HTERT RPE-1 (cell line): Measurements from ENCODE around the gene TFAP2E.

Experiments
- in situ Hi-C: fragments of 300-500 bp; cut with MboI; formaldehyde crosslinking; loops from 4 replicates; pipeline ENCODE4 v1.14.3; 2020; ENCODE audit warnings: low sequenced_read_pairs

The TFAP2E gene

DNA sequence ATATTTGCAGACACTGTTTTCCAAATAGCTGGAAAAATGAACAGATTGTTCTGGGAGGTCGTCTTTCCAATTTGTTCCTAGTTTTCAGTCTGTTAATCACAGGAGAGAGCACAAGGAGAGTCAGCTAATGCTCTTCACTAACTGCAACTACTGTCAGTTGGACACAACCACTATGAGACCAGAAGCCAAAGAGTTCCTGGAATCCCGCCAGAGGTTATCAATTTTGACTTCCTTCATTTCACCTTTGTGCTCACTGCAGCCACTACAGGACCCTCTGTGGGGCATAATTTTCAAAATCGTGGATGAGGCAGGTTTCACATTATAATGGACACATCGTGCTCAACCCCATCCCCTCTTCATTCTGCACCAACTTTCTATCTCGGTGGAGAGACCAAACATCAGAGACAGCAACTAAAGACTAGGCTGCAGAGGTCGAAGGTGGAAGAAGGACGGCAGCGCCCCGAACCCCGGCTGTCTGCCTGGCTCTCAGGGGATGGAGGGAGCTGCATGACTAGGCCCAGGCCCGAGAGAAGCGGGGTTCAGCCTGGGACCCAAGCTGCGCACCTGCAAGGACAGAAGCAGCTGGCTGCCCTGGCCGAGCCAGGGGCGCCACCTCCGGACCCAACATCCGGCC, 16.5 kb upstream of the TFAP2E start:
- in situ Hi-C loops: no loop called here

DNA sequence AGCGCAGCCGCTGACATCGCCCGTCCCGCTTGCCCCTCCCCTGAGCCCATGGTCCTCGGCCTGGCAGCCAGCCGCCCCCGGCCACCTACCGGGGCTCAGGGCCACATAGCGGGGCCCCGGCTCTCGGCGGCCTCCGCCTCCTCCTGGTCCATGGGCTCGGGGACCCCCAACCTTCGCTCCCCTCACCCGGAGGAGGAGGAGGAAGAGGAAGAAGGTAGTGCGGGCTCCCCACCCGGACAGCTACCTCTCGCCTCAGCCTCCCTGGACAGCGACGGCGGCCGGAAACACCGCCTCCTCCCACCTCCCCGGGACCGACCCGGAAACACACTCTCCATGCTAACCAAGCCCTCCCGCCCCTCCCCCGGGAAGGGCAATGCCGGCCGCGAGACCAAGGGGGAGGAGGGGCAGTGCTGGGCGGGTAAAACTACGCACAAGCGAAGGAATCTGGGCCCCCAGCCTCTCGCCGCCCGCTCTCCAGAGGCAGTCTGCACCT, 15.9 kb upstream of the TFAP2E start, which contains the start of gene KIAA0319L:
Gene KIAA0319L, minus strand, starts transcription at position 286 of the 493 bp plus-strand sequence. CDS start 2,912 bp downstream, outside the sequence.
- in situ Hi-C loops: no loop called here

- in situ Hi-C loops: no loop called here
Measured at GRCh38 chr1:35557611-35558373, 15.3 kb upstream of the TFAP2E start, which contains the start of gene NCDN. NCDN (plus strand) TSS chr1:35557799; CDS start chr1:35558191, 392 bp downstream.

DNA sequence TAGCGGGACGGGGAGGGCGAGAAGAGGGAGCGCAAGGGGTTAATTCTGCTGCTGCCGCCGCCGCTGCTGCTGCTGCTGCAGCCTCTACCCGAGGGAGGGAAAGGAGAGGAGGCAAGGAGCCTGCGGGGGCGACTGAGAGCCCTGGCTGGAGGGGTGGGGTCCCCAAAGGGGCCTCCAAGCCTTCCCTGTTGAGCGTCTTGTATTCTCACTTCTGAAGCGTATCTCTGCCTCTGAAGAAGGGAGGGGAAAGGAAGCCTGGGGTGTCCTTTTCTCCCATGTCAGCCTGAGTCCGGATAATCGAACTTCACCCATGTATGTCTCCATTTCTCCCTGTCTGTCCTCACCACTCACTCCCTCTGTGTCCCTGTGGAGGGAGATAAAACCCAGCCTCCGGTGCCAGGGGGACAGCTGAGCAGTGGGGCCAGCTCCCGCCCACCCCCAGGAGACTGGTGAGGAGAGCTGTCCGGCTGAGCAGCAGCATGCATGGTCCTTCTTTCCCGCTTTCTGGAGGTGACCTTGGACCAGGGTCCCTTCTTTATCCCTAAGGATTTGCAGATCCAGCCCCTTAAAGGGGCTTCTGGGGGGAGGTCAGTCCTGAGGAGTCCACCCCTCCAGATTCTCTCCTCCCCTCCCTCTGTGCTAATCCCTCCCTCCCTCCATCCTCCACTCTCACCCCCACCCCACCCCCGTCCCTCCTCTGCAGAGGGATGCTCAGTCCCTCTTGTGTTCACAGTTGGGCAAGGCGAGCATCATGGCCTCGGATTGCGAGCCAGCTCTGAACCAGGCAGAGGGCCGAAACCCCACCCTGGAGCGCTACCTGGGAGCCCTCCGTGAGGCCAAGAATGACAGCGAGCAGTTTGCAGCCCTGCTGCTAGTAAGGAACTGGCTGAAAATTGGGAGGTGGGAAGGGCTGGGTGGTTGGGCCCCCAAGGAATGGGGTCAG, 14.5 kb upstream of the TFAP2E start:
- in situ Hi-C loops: no loop called here

- in situ Hi-C loops: no loop called here
Measured at GRCh38 chr1:35559317-35559944, 13.7 kb upstream of the TFAP2E start.

- in situ Hi-C loops: no loop called here
Measured at GRCh38 chr1:35560256-35561225, 12.6 kb upstream of the TFAP2E start.

- in situ Hi-C loops: no loop called here
Measured at GRCh38 chr1:35561297-35561971, 11.7 kb upstream of the TFAP2E start.

DNA sequence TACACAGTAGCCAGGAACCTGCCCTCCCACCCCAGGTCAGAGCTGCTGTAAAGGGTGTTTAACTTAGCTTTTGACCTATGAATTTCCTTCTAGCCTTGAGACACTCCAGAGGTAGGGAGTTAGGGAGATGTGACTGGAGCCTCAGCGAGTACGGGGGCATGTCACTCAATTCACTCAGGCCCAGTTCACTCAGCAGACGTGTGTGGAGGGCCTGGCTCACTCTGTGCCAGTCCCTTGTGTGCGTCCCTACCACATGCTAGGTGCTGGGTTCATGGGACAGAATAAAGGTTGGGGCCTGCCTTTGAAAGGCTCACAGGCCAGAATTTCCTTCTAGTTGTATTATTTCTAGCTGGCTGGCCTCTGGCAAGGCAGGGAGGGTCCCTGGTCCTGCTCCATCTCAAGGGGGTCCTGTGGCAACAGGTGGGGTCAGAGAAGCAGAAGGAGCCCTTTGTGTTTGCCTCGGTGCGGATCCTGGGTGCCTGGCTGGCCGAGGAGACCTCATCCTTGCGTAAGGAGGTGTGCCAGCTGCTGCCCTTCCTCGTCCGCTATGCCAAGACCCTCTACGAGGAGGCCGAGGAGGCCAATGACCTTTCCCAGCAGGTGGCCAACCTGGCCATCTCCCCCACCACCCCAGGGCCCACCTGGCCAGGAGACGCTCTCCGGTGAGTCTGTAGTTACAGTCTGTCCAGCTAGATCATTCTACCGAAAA, 11.0 kb upstream of the TFAP2E start:
- in situ Hi-C loops: no loop called here

- in situ Hi-C loops: no loop called here
Measured at GRCh38 chr1:35563166-35563565, 9.9 kb upstream of the TFAP2E start.

DNA sequence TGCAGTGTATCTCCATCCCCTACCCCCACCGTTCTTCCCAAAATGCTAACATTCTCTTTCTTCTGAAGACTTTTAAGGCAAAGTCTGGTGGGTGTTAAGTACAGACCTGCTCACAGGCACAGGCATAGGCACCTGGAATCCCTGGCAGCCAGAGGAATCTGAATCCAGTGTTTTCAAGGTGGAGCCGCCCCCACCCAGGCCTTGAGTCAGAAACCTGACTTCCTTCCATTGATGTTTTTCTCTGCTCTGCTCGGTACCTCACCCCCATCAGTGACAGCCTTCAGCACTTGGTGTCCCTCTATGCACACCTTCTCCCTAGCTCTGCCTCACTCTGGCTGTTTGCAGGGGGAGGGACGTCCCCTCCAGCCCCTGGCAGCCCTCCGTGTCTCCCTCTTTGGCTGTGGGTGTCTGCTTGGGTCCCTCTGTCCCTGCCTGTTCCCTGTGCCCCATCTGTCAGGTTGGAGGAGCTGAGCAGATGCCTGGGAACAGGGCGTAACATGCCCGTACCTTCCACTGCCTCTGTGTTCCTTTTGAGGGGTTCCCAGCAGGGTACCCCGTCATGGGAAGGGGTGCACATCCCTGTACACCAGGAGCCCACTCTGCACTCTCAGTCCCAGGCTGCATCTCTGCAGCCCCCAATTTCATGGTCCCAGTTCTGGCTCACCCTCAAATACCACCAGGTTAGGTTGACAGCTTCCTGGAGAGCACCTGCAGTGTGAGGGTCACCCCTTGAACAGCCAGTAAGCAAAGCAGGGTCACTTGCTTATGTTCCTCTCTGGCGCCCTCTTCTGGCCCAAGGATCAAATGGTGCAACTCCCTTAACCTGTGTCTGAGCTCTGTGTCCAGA, 8.9 kb upstream of the TFAP2E start:
- in situ Hi-C loops: no loop called here

DNA sequence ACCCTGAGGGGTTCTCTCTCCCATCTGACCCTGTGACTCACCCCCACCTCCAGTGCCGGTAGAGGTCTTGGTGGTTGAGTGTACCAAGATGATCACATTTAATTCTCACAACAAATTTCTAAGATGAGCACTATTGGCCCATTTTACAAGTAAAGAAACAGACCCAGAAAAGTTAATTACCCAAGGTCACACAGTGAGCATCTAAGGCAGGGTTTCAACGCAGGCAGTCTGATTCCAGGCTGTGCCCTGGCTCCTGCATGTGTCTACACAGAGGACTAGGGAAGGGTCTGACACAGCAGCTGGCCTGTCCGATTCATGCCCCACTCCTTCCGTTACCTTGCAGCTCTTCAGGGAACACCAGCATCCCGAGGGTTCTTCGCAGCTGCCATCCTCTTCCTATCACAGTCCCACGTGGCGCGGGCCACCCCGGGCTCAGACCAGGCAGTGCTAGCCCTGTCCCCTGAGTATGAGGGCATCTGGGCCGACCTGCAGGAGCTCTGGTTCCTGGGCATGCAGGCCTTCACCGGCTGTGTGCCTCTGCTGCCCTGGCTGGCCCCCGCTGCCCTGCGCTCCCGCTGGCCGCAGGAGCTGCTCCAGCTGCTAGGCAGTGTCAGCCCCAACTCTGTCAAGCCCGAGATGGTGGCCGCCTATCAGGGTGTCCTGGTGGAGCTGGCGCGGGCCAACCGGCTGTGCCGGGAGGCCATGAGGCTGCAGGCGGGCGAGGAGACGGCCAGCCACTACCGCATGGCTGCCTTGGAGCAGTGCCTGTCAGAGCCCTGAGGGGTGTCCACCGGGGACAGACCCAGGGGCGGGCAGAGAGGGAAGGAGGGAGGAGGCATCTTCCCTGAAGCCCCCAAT, 8.0 kb upstream of the TFAP2E start:
- in situ Hi-C loops: no loop called here

DNA sequence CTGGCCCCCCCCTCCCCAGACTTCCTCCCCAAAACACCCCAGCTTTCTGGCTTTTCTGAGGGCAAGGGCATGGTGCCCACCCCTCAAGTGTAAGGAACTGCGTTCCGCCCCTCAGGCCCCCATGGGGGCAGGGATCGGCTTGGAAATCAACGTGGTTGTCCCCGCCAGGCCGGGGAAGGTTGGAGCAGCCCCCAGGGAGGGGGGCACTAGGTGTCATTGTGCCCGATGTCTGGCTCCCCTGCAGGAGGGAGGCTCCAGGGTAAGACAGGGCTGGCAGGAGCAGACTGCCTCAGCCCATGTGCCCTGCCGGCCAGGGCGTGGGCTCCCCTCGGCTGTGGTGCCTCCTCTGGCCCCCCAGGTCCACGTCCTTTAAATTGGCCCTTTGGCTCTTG, 7.4 kb upstream of the TFAP2E start:
- in situ Hi-C loops: no loop called here

DNA sequence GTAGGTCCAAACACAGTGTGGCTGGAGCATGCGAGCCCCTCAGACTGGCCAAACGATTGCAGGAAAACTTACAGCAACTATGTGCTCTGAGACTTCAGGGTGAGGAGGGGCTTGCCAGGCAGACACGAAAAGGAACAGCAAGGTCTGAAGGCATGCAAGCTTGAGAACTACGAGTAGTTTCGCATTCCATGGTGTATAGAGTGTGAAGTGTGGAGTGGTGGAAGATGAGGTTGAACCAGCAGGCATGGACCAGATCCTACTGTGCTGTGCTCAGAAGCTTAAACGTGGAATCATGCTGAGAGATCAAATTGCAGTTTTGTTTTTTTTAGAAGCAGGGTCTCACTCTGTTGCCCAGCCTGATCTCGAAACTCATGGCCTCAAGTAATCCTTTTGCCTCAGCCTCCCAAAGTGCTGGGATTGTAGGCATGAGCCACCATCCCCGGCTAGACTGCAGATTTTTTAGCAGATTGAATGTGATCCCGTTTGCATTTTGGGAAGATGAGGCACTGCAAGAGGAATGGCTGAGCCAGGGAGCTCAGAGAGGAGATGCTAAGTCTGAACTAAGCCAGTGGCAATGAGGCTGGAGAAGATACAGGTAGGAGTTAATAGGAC, 5.1 kb upstream of the TFAP2E start:
- in situ Hi-C loops: no loop called here

DNA sequence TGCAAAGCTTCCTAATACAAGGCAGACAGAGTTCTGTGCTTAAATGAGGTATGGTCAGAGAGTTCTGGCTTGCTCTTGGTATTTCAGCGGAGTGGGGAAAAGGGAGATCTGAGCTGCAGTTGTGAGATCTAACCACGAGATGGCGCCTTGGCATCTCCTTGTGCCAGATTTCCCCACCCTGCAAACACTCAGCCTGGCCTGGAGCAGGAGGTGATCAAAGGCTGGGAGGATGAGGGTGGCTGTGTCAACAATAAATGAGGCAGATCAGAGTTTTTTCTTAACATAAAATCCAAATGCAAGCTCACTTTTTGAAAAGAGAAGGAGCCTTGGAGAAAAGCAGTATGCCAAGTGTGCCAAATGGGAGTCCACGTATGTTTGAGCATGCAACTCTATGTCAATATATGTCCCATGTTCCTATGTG, 4.1 kb upstream of the TFAP2E start:
- in situ Hi-C loops: no loop called here

- in situ Hi-C loops: no loop called here
Measured at GRCh38 chr1:35569936-35570335, 3.2 kb upstream of the TFAP2E start.

DNA sequence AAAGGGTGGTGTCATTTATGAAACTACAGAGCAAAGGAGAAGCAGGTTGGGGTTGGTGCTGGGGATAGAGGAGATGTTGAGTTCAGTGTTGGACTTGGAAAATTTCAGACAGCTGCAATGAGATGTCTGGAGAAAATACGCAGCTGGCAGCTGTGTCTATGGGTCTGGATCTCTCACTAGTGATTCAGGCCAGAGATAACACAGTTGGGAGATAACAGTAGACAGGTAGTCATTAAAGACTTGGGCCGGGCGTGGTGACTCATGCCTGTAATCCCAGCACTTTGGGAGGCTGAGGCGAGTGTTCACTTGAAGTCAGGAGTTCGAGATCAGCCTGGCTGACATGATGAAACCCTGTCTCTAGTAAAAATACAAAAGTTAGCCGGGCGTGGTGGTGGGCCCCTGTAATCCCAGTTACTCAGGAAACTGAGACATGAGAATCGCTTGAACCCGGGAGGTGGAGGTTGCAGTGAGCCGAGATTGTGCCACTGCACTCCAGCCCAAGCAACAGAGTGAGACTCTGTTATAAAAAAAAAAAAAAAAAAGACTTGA, 2.5 kb upstream of the TFAP2E start:
- in situ Hi-C loops: no loop called here
